A172 (cell line): ENCODE measurements around the gene OMA1. TPM values are rescaled to one million over a fixed set of nuclear protein-coding genes. Genes with fewer than 3 reads are reported as not detected.
A peak's percentile ranks its signal among the peaks of the same experiment; 100 is the strongest.
"Not testable (repeated sequence)": the region's sequence is repeated elsewhere in the genome, so short reads cannot be mapped to it uniquely, and the experiment has no call there.

Source experiments
- DNase-seq: peaks from one replicate; pipeline ENCODE4 v3.0.0-alpha.2; 2015; ENCODE audit warnings: low spot score
- total RNA-seq: library from RNA; depleted of rRNA; stranded (reverse); fragments of >200 nt; shearing (Covaris generic); gene quantifications from 2 replicates; pipeline ENCODE4 v1.2.3, GENCODE V29; 2014

OMA1 gene
- total RNA-seq, 1 experiment from 2014 or later = 20.4 TPM

DNA sequence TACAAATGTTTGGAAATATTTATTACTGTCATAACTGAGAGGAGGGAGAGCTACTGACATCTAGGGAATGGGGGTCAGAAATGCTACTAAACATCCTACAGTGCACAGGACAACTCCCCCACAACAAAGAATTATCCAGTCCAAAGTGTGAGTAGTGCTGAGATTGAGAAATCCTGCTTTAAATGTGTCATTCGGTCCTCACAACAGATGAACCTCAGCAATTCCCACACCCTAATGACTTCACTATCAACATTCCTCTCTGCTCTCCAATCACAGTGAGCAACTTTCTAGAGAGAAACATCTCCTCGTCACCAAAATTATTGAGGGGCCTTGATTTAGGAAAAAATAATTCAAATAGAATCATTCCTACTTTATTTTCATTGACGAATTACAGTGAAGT is 18.0 kb downstream of the OMA1 start:
- DNase-seq = peak; percentile 11

DNA sequence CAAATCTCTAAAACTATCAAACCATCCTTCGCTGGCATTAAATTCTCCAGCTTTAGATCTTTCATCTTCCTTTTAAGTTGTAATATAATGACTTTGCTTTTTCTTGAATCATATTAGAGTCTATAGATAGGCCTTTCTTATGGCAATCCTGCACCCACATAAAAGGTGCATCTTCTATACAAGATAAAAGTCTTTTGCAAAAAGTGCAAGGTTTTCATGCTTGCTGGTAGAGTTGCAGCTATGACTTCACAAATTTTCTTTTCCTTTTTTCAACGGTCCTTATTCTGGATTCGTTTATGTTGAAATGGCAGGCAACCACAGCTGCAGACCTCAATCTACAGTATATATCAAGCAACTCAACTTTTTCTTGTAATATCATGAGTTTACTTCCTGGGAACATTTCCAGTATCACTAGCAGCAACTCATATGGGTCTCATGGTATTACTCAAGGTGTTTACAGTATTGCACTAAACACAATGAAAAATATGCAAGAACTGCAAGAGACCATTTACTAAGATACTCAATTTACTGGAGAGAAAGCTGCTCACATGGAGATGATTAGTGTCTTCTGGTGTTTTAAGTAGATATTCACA is 22.1 kb downstream of the OMA1 start:
- DNase-seq = no peak

DNA sequence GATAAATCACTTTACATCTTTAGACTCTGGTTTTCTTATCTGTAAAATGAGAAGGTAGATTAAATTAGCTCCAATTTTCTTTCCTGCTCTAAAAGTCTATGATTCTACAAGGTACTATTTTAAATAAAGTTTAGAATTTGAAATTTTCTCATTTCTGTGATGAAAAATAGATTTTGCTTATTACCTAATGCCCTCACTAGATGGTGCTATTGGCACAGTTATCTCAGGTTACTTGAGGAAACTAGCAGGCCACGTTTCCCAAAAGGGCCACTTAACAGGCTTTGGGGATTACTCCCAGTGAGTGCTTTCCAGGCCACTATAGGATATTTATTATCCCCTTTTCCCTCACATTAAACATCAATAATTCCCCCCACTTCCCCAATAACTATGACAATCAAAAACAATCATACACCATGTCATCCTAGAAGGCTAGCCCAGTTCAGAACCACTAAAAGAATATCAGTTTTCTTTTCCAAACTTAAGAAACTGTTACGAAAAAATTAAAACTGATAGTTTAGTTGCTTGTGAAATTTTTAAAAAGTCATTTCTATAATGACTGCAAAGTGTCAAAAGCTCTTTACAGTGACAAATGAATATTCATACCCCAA is 30.6 kb downstream of the OMA1 start:
- DNase-seq = peak; percentile 41

DNA sequence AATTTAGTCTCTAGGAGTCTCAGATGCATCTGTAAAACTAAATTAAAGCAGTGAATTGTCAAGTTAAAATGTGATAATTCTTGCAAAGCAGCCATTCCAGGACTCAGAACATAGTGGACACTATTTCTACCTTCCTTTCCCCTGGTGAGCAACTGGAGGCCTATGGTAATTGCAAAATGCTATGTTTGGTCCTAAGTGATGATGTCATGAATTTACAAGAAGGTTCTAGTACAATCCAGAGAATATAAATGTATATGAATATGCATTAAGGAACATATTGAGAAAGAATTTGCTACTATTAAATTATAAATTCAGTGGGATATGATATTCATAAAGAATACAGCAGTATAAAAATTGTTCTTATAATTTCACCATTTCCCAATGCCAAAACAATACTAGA is 32.6 kb downstream of the OMA1 start:
- DNase-seq = no peak

DNA sequence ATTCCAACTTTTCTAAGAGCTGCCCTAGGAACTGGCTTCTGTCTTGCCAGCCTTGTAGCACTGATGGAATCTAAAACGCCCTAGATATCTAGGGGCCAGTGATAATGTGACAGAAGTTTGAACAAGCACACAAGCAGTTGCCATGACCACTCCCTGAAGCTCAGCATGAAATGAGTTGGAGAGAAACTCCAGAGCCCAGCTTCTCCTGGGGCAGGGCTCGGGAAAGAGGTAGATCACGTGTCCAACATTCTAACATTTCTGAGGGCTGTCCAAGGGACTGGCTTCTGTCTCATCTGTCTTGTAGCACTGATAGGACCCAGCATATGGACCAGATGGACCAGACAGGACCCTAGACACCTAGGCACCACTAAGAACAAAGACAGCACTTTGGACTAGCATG is 37.9 kb downstream of the OMA1 start:
- DNase-seq = no peak

DNA sequence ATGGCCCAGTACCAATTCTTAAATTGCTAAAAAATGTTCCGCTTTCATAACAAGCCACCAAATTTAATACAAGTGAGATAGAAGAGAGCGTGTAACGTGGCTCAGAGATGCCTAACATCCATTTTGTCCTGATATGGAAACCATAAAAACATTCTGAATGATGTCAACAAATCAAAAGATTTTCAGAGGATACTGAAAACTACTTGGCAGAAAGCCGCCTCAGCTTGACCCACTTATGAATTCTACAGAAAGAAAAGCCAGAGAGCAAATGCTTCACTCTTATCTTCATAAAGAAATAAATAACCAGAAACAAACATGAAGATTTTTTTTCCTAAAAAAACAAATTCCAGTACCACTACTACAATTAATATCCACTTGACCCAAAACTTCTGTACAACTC is 41.2 kb downstream of the OMA1 start:
- no peak for DNase-seq

DNA sequence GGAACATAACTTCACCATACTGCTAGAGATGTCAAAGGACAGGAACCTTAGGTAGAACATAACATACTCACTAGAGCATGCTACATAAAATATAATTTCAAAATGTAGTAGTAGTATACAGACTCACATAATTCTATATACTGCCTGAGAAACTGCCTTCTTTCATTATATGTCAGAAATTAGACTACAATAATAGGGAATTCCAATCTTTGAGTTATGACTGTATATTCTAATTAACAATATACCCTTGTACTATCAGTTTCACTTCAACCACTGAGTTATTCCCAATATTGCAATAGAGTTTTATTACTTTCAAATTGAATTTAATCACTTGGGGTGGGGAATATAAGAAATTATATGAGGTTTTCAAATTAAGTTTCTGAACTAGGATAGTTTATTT is 44.0 kb downstream of the OMA1 start:
- DNase-seq = no peak

DNA sequence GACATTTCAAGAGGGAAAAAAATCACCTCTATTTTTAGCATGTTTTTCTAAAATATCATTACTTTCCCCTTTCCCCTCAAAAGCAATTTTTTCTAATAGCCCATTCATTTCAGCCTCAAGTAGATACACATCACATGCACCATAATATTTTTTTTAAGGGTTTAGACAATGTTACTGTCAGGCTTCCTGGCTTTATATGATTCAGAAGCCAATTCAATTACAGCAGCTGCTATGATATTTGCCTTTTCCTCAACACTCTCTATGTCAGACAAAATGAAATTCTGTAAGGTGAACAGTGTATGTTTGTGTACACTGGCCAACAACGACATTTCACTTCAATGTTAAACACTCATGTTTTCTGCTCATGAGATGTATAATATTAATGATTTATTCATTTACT is 46.5 kb downstream of the OMA1 start:
- no peak for DNase-seq

DNA sequence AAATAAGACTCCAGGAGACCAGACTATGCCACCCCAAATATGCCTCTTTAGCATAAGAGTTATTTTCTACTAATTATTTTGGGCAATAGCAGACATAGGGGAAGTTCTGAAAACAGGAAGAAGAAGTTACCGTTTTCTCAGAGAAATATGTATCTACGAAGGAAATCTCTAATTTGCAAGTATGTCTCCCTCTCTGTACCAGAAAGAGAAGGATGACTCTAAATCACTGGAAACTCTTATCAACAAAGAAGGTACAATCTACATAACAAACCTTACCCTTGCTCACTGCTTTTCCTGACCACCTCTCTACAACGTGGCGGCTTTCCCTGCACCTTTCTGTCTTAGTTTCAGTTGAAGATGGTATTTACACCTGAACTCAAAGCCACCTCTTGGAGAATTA is 49.0 kb downstream of the OMA1 start:
- no peak for DNase-seq

DNA sequence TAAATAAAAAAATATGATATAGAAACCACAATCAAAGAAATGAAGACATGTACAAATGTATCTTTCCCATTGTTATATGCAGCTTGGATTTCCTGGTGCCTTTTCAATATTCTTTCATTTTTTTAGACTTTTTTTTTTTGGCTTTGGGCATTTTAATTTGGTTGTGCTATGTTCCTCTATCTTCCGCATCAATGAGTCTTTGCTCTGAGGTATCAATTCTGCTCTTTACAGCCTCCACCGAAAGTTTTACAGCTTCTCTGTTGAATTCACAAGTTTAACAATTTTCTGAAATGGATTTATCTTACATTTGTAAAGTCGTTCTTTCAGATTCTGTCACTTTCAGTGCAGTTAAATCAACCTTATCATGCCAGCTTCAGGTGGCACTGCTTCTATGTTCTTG is 50.5 kb downstream of the OMA1 start:
- DNase-seq = no peak

DNA sequence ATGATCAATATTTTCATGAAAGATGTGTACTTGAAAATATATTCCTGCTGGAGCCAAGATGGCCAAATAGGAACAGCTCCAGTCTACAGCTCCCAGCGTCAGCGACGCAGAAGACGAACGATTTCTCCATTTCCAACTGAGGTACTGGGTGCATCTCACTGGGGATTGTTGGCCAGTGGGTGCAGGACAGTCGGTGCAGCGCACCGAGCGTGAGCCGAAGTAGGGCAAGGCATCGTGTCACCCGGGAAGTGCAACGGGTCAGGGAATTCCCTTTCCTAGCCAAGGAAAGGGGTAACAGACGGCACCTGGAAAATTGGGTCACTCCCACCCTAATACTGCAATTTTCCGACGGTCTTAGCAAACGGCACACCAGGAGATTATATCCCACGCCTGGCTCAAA is 57.6 kb downstream of the OMA1 start:
- DNase-seq = not testable (repeated sequence)

DNA sequence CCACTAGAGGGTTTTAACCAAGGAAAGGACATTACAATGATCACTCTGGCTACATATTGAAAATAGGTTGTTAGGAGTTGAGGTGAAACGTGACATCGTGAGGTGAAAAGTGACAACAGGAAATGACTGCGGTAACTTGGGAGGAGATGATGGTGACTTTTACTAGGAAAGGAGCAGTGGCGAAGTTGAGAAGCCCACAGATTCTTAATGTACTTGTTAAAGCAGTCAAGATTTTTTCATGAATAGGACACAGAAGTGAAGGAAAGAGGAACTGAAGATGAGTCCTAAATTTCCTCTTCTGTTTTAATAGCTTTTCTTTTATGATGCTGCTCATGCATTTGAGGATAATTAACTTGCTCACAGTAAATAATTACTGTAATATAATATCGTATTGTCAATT is 59.5 kb downstream of the OMA1 start:
- DNase-seq = no peak

DNA sequence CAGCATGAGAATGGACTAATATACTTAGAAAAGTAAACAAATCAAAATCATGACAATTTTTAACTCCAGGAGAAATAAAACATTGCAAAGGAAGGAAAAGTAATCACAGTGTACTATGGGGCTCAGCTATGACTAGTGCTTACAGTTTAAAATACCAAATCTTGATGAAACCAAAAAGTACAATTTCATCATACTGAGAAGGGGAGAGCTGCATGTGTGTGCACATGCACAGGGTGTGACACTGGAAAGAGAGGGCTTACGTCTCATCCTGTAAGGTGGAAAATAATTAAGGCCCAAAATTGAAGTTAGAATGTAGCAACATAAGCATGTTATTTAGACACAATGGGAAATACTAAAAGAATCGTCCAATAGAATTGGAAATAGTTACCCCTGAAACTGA is 64.6 kb downstream of the OMA1 start:
- no peak for DNase-seq

DNA sequence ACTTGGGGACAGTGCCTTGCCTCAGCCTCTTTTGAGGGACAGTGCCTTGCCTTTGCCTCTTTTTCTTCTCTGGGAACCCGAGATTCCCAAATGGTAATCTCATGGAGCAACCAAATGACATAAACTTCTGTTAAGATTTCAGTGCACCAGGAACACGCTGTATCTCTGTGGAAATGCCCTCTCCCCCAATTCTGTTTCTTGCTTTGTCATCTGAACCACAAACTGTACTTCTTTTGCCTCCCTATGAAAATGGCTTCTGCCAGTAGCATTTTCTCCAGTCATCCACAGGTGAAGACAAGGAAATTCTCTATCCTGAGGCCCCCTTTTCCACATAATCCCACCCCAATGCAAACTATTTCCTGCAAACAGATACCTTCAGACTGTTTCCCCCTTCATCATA is 66.3 kb downstream of the OMA1 start:
- no peak for DNase-seq

DNA sequence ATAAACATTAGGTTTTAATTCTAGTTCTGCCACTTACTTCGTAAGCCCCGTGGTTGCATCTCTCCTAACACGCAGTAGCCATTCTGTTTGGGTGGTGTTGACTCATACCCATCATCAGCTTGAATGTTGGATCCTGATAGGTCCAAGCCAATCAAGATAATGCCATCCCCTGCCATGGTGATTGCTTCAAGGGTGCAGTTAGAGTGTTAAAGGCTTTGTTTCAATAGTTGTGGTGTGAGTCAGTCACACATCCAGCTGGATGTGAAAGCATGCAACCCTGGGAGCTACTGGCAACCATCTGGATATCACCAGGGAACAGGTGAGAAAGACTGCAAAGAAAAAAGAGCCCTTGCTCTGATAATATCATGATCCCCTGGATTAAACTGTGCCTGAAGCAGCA is 69.1 kb downstream of the OMA1 start:
- peak; percentile 45 for DNase-seq

DNA sequence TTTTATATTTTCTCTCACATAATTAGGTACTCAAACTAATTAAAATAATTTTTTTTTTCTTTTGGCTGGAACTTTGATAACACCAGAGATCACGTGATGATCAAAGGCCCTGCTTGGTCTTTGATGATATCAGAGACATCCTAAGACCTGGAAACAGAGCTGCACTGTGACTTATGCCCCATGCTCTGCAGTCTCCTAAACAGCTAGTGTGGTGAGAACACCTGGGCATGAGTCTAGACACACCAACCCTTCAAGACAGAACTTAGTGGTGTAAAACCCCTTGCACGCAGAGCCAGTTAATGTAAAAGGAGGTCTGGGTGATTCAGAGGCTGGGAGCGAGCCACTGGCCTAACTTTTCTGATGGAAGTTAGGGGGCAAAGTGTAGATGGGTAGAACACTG is 70.3 kb downstream of the OMA1 start:
- no peak for DNase-seq

DNA sequence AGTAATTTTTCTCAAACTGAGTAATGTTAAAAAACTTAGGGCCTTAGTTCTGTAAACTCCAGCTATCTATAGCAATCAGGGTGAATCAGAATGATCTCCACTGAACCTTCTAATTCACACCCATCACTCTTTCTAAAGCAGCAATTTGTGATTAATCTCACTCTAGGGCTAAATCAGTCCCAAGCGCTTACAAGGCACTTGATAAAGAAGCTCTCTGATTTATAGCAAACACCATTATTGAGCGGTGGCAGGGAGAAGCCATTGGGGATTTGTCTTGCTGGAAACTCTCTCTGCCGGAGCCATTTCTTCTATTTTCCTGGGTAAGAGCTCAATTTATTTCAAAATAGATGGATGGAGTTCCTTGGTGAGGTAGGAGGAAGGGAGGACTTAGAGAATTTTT is 77.0 kb downstream of the OMA1 start:
- no peak for DNase-seq

DNA sequence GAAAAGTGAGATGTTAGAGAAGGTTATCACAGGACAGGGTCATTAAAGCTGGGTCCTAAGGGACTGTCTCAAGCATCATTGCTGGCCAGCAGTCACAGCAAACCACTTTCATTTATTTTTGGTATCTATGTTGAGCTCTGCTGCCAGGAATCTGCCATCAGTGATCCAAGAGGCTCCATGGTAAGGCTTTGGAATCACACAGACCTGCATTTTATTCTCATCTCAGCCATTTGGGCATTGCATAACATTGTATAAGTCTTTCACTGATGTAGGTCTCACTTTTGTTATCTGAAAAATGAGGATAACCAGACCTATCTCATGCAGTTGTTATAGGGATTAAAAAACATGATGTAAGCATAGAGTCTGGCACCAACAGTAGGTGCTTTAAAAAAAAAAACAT is 77.5 kb downstream of the OMA1 start:
- DNase-seq = no peak

DNA sequence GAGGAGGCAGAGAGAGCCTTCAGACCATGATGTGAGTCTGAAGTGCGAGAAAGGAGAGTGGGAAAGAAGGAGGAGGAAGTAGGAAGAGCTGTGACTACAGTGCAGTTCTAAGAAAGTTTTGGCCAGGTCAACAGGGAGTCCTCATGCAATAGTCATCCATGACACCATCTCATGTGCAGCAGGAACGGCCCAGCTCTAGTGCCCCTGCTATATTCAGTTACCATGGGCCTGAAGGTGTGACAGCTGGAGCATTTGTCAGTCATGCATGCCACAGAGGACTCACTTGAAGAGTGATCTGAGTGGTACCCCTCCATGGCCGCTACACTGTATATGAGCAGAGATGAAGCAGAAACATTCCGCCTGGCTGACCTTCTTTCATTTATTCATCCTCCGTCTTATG is 77.9 kb downstream of the OMA1 start:
- DNase-seq = no peak

DNA sequence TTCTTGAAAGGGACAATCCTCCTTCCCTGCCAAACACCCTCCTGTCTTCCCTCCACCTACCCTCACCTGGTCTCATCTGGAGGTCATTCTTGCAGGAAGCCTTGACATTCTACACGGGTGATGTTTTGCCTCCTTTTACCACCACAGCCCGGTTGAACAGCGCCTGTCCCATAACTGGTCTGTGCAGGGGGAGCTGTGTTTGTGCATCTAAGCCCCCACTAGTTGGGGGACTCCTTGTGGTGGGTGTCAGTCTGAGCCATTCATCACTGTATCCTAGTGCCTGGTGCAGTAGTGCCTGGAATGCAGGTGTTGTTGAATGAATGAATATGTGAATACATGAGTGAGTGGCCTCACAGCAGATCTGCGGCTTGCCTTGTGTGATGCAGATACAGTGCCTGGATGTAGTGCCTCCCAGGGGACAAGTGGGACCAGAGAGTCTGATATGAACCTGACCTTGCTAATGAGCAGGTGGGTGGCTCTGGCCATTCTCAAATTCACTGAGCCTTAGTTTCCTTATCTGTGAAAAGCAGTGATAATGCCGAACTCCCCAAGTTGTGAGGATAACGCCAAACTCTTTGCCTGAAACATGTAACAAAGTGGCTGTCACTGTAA is 79.8 kb downstream of the OMA1 start:
- no peak for DNase-seq

DNA sequence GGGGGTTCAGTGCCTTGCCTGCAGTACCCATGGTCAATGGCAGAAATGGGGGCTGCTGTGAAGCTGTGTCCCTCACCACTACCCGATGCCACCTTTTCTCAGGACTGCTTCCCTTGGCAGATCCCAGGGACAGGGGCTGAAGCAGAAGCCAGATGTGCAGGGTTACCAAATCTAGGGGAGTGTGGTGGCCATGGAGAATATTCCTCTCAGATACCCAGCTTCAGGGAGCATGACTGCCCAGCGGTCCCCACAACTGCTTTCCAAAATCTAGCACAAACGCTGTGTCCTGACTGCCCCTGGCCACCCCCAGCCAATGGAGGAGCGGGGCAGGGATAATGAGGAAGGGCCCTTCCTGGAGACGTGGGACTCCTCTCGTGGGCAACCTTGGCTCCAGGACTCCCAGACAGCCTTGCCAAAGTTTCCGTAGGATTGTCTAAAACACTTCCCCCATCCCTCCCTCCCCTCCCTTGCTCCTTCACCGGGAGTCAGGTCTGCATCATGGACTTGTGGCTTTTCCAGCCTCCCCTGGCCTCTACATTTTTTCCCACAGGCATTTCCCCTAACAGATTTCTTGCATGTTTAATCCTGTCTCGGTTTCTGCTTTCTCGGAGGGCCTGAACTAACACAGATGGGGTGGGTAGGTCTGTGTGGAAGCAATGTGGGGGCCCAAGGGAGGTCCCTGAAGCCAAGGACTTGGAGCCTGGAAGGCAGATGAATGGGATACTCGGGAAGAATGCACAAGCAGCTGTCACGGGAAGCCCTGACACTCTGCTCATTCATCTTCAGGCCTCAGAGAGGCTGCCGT is 80.5 kb downstream of the OMA1 start:
- DNase-seq = no peak

DNA sequence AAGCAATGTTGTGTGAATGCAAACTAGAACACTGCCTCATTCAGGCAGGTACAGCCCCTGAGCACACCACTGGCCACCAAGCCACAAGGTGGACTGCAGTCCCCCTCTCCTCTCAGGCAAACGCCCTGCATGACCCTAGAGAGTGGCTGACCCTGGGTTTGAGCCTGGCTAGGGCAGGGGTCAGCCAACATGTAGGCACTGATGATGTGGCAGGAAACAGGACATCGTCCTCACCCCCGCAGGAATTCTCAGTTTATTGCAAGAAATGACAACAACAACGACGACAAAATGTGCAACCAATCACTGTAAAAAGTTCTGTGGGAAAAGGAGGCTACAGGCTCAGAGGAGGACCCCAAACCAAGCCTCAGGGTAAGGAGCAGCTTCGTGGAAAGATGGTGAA is 81.3 kb downstream of the OMA1 start:
- no peak for DNase-seq

DNA sequence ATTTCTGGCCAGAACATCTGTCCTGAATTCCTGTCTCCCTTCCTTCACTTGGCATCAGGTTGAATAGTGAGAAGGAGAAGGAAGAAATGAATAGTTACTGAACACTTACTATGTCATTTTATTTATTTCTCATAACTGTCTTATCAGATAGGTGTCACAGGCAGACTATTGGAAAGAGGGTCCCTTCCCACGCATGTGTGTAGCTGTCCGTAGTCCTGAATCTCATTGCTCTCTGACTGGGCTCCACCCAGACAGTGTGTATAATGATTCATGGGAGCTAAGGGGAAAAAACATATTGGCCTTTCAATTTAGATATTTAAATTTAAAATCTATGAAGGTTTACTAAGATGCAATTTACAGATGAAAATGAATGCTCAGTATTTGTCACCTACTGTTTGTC is 86.1 kb downstream of the OMA1 start:
- DNase-seq = peak; percentile 19
